Heart right ventricle (tissue), 16 donors: ENCODE data around the gene ADRA1B. TPM values are rescaled to one million over a fixed set of nuclear protein-coding genes. Genes with fewer than 3 reads are reported as not detected.

Source experiments
- ATAC-seq, 8 donors: fragments of 200-7000 bp; cut with Tn5 transposase; one replicate each; pipeline ENCODE4 v1.9.1; 2020; ENCODE audit warnings: mild to moderate bottlenecking in 8 of 8, moderate library complexity in 8 of 8, moderate number of reproducible peaks in 1 of 8
- DNase-seq, 2 donors: peaks; one replicate each; pipeline ENCODE4 v3.0.0-alpha.2; 2020
- H3K27ac ChIP-seq, 10 donors: fragments of 200-600 bp; sonication (generic) in 2 of 10; one replicate each; pipeline versions ENCODE4 v1.5.0 to v1.8.0; 2020 to 2022; ENCODE audit warnings: mild to moderate bottlenecking in 3 of 10
- H3K27me3 ChIP-seq, 7 donors: fragments of 200-600 bp; one replicate each; pipeline ENCODE4 v1.8.0; 2021 to 2022; ENCODE audit warnings: mild to moderate bottlenecking in 2 of 7
- H3K36me3 ChIP-seq, 9 donors: fragments of 200-600 bp; sonication (generic) in 1 of 9; one replicate each; pipeline versions ENCODE4 v1.5.0 to v1.8.0; 2020 to 2022; ENCODE audit warnings: mild to moderate bottlenecking in 2 of 9
- H3K4me1 ChIP-seq, 9 donors: fragments of 200-600 bp; sonication (generic) in 1 of 9; one replicate each; pipeline versions ENCODE4 v1.5.0 to v1.8.0; 2020 to 2022; ENCODE audit warnings: mild to moderate bottlenecking in 4 of 9
- H3K4me3 ChIP-seq, 10 donors: fragments of 200-600 bp; sonication (generic) in 2 of 10; one replicate each; pipeline versions ENCODE4 v1.5.0 to v1.8.0; 2020 to 2022; ENCODE audit warnings: mild to moderate bottlenecking in 7 of 10, moderate library complexity in 2 of 10
- H3K9me3 ChIP-seq, 11 donors: fragments of 200-600 bp in 10 of 11; sonication (generic) in 2 of 11; one replicate each; pipeline versions ENCODE4 v1.5.0 to v1.8.0; 2013 to 2022; ENCODE audit warnings: mild to moderate bottlenecking in 2 of 11, control low read depth in 1 of 11, moderate library complexity in 1 of 11
- WGBS, 2 donors: extraction: QIAGEN DNeasy Blood & Tissue Kit; methylation state at CpG; one replicate each; pipeline ENCODE4 v1.1.7; 2013; ENCODE audit warnings: inconsistent platforms in 1 of 2; 5-methylcytosine and 5-hydroxymethylcytosine counted together
- intact Hi-C, 10 donors: fragments of 100-400 bp; cut with DNase I; formaldehyde crosslinking; loops; one replicate each; pipeline versions ENCODE4 v1.11.1 to v1.14.2; 2022
- polyA plus RNA-seq, 2 donors: library from polyadenylated mRNA; stranded (reverse); fragments of 200-250 nt; gene quantifications; one replicate each; pipeline ENCODE4 v1.2.3, GENCODE V29; 2013
- total RNA-seq, 10 donors: library from RNA; stranded (reverse); fragmentation: NEBNext Ultra II Directional in 3 of 10; extraction: Animal tissue kit (Norgen Biotek cat#: 25700) in 3 of 10; gene quantifications; one replicate each; pipeline versions ENCODE4 v1.2.1 to v1.2.4, GENCODE V29; 2021 to 2023
- TF ChIP-seq, protein P1 (sequence below), 9 donors: fragments of 200-600 bp; sonication (generic) in 2 of 9; IDR thresholded peaks; one replicate each; pipeline versions ENCODE4 v1.5.0 to v1.8.0; 2021 to 2022; ENCODE audit warnings: antibody characterized with exemption in 9 of 9, mild to moderate bottlenecking in 5 of 9, moderate library complexity in 1 of 9
- donor health status: Arrhythmogenic right ventricular cardiomyopathy.
- donor health status: ischemic (EF 13 %, LVEDD 7.1; RV severe dilation, severe dysfunction).
- donor health status: healthy with polysubstance abuse.
- donor health status: DM: no; HTN: yes; CAD: no.
- donor health status: DM: no; HTN: no; CAD: no.
- donor health status: ischemic (EF 25% LVEDD 6.9; RV normal size, moderate dysfunction).
- donor health status: ischemic (EF 25% LVEDD 5.7; RV mildly dilated, moderate dysfunction).
- donor health status: healthy.
- donor health status: DM: yes; HTN: yes; CAD: no.
- donor health status: Ischemic cardiomyopathy.
- donor health status: ischemic (EF 35%, LVEDD 5.7; RV mildly dilated, moderate dysfunction).
- donor health status: nonischemic (EF 11% LVEDD 7.7; RV severe dilation, severe dysfunction).
- donor health status: DM: yes; HTN: yes; CAD: no.
- donor health status: PGD.
- donor health status: ischemic (EF 29% LVEDD 5.4; RV normal size, mild dysfunction).
- donor health status: nonischemic (EF 23%, LVEDD 6.1; RV moderate dilation, normal function).

ADRA1B gene
- total and polyA plus RNA-seq, 12 donors = 0.44 to 4.1 (median 1.8) TPM

GRCh38 chr5:159945359-159945758, 29.1 kb downstream of the ADRA1B start:
- WGBS, 2 donors = 69% methylated on average over 2 of the region's 2 CpGs
- no peaks in the 10 kb centered on the region for H3K9me3 ChIP-seq
- TF ChIP-seq, protein P1, sequence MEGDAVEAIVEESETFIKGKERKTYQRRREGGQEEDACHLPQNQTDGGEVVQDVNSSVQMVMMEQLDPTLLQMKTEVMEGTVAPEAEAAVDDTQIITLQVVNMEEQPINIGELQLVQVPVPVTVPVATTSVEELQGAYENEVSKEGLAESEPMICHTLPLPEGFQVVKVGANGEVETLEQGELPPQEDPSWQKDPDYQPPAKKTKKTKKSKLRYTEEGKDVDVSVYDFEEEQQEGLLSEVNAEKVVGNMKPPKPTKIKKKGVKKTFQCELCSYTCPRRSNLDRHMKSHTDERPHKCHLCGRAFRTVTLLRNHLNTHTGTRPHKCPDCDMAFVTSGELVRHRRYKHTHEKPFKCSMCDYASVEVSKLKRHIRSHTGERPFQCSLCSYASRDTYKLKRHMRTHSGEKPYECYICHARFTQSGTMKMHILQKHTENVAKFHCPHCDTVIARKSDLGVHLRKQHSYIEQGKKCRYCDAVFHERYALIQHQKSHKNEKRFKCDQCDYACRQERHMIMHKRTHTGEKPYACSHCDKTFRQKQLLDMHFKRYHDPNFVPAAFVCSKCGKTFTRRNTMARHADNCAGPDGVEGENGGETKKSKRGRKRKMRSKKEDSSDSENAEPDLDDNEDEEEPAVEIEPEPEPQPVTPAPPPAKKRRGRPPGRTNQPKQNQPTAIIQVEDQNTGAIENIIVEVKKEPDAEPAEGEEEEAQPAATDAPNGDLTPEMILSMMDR (IDR thresholded peaks at IDR 0.05) = no peak
- peaks cover 0 to 6% (median 0%) of the 10 kb centered on the region in 9 donors for H3K4me1 ChIP-seq
- no peak for ATAC-seq
- peaks cover 0 to 4% (median 0%) of the 10 kb centered on the region in 7 donors for H3K27me3 ChIP-seq
- DNase-seq = no peak
- H3K36me3 ChIP-seq = no peaks in the 10 kb centered on the region
- intact Hi-C loops = no loop called here
- no peak overlapping the region for H3K27ac ChIP-seq
- no peak overlapping the region for H3K4me3 ChIP-seq

DNA sequence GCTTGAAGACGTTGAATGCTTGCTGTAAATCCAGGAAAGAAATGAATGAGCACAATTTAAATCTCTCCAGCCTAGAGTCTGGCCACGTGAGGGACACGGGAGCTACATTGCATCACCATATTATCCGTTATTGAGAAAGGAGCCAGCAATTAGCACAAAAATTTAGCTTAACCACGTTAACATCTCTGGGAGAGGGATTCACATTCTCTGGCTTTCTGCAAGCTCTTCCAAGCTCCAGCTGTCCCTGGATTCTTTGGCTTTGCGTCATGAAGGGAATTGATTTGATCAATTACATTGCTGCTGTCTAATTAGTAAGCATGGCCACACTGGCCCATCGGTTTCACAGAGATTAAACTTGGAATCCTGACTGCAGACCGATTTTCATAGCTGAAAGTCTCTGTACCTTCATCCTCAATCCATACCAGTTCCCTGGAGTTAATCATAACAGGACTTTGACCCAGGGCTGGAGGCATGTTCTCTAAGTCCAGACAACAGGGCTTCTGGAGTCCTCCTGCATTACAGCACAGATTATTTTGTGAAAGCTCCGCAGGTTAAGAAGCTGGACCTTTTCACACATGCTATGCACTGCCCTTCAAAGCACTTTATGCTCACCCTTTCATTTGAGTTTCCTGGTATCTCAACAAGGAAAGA, 31.6 kb downstream of the ADRA1B start:
- Histone ChIP-seq H3K4me1 (peaks cover 0 to 6% (median 0%) of the 10 kb centered on the region in 9 donors), H3K9me3 (no peaks in the 10 kb centered on the region), H3K36me3 (no peaks in the 10 kb centered on the region), H3K27ac (no peak overlapping the region), H3K27me3 (no peaks in the 10 kb centered on the region), H3K4me3 (no peak overlapping the region)
- TF ChIP-seq, protein P1 (IDR thresholded peaks at IDR 0.05) = no peak
- DNase-seq = no peak
- intact Hi-C loops = no loop called here
- 67 to 80% methylated on average over 9 of the region's 9 CpGs for WGBS, 2 donors
- ATAC-seq = no peak

GRCh38 chr5:159951387-159951786, 35.1 kb downstream of the ADRA1B start:
- H3K9me3 ChIP-seq = no peaks in the 10 kb centered on the region
- H3K36me3 ChIP-seq = no peaks in the 10 kb centered on the region
- TF ChIP-seq, protein P1 (IDR thresholded peaks at IDR 0.05) = peak in 1 of 9 donors; percentile 7
- ATAC-seq = no peak
- H3K27me3 ChIP-seq = no peaks in the 10 kb centered on the region
- H3K4me1 ChIP-seq = peaks cover 0 to 6% (median 0%) of the 10 kb centered on the region in 9 donors
- WGBS, 2 donors = 29 to 34% methylated on average over 10 of the region's 10 CpGs
- no peak for DNase-seq
- no peak overlapping the region for H3K27ac ChIP-seq
- H3K4me3 ChIP-seq = no peak overlapping the region
- intact Hi-C loops = no loop called here

GRCh38 chr5:159951834-159952233, 35.6 kb downstream of the ADRA1B start:
- Histone ChIP-seq H3K27me3 (no peaks in the 10 kb centered on the region), H3K27ac (no peak overlapping the region), H3K36me3 (no peaks in the 10 kb centered on the region), H3K4me3 (no peak overlapping the region), H3K4me1 (peaks cover 0 to 6% (median 0%) of the 10 kb centered on the region in 9 donors), H3K9me3 (no peaks in the 10 kb centered on the region)
- 77 to 86% methylated on average over 3 of the region's 3 CpGs for WGBS, 2 donors
- ATAC-seq (no peak), DNase-seq (no peak)
- TF ChIP-seq, protein P1 (IDR thresholded peaks at IDR 0.05) = no peak
- intact Hi-C loops = no loop called here
